H9 (cell line): ENCODE data around the gene DAPK1. TPM values are rescaled to one million over a fixed set of nuclear protein-coding genes. Genes with fewer than 3 reads are reported as not detected.

Experiments
- DNase-seq: peaks from one replicate; pipeline ENCODE4 v3.0.0-alpha.2; 2017
- H2AFZ ChIP-seq: one replicate; pipeline ENCODE4 v1.6.1; 2013; ENCODE audit warnings: mild to moderate bottlenecking, low read length, control low read depth, moderate library complexity
- H2AK5ac ChIP-seq: 2 replicates; pipeline ENCODE4 v1.6.1; 2013; ENCODE audit warnings: low read length, control low read depth, mixed read lengths; ENCODE audit not compliant: insufficient read length
- H2BK120ac ChIP-seq: one replicate; pipeline ENCODE4 v1.6.1; 2013; ENCODE audit warnings: low read depth, mild to moderate bottlenecking, low read length, control low read depth, inconsistent platforms; ENCODE audit not compliant: poor library complexity, severe bottlenecking
- H2BK12ac ChIP-seq: 2 replicates; pipeline ENCODE4 v1.6.1; 2013; ENCODE audit warnings: low read length, control low read depth, mixed read lengths, low read depth; ENCODE audit not compliant: insufficient read length
- H2BK15ac ChIP-seq: 2 replicates; pipeline ENCODE4 v1.6.1; 2013; ENCODE audit warnings: low read depth, low read length, control low read depth
- H2BK20ac ChIP-seq: one replicate; pipeline ENCODE4 v1.6.1; 2013; ENCODE audit warnings: low read depth, mild to moderate bottlenecking, low read length, control low read depth, inconsistent platforms; ENCODE audit not compliant: poor library complexity, severe bottlenecking
- H2BK5ac ChIP-seq: 2 replicates; pipeline ENCODE4 v1.6.1; 2013; ENCODE audit warnings: low read length, control low read depth, mixed read lengths; ENCODE audit not compliant: insufficient read length
- H3K14ac ChIP-seq: 2 replicates; pipeline ENCODE4 v1.6.1; 2013; ENCODE audit warnings: low read length, control low read depth; ENCODE audit not compliant: insufficient read depth
- H3K18ac ChIP-seq: 2 replicates; pipeline ENCODE4 v1.6.1; 2013; ENCODE audit warnings: low read depth, mild to moderate bottlenecking, mixed read lengths, low read length, control low read depth; ENCODE audit not compliant: insufficient read length
- H3K23ac ChIP-seq: 2 replicates; pipeline ENCODE4 v1.6.1; 2013; ENCODE audit warnings: low read length, control low read depth, mixed read lengths, low read depth; ENCODE audit not compliant: insufficient read length
- H3K23me2 ChIP-seq: 2 replicates; pipeline ENCODE4 v1.6.1; 2013; ENCODE audit warnings: low read depth, mild to moderate bottlenecking, mixed read lengths, low read length, control low read depth; ENCODE audit not compliant: insufficient read length, poor library complexity, severe bottlenecking
- H3K27ac ChIP-seq: 2 replicates; pipeline ENCODE4 v1.5.1; 2013; ENCODE audit warnings: low read length, control low read depth, mixed read lengths, low read depth; ENCODE audit not compliant: insufficient read length
- H3K27me3 ChIP-seq: 2 replicates; pipeline ENCODE4 v1.6.1; 2013; ENCODE audit warnings: low read length, control low read depth, inconsistent platforms; ENCODE audit not compliant: insufficient read depth
- H3K4ac ChIP-seq: 2 replicates; pipeline ENCODE4 v1.6.1; 2013; ENCODE audit warnings: low read depth, mild to moderate bottlenecking, control low read depth, inconsistent platforms, low read length, moderate library complexity
- H3K4me1 ChIP-seq: 2 replicates; pipeline ENCODE4 v1.6.1; 2013; ENCODE audit warnings: low read length, control low read depth, inconsistent platforms; ENCODE audit not compliant: insufficient read depth
- H3K4me2 ChIP-seq: 2 replicates; pipeline ENCODE4 v1.6.1; 2013; ENCODE audit warnings: low read length, control low read depth, mixed read lengths; ENCODE audit not compliant: insufficient read length, insufficient read depth
- H3K56ac ChIP-seq: 2 replicates; pipeline ENCODE4 v1.6.1; 2013; ENCODE audit warnings: low read depth, mild to moderate bottlenecking, mixed read lengths, low read length, control low read depth; ENCODE audit not compliant: insufficient read length
- H3K79me1 ChIP-seq: 2 replicates; pipeline ENCODE4 v1.6.1; 2013; ENCODE audit warnings: low read depth, mild to moderate bottlenecking, moderate library complexity, low read length, control low read depth, inconsistent platforms; ENCODE audit not compliant: insufficient read depth, poor library complexity, severe bottlenecking
- H3K79me2 ChIP-seq: 2 replicates; pipeline ENCODE4 v1.6.1; 2013; ENCODE audit warnings: low read length, control low read depth, inconsistent platforms; ENCODE audit not compliant: insufficient read depth
- H3K9ac ChIP-seq: 2 replicates; pipeline ENCODE4 v1.6.1; 2013; ENCODE audit warnings: low read length, control low read depth, mixed read lengths; ENCODE audit not compliant: insufficient read length; ENCODE audit errors: extremely low read depth
- H3K9me3 ChIP-seq: one replicate; pipeline ENCODE4 v1.6.1; 2013; ENCODE audit warnings: low read depth, low read length, inconsistent platforms; ENCODE audit not compliant: control insufficient read depth
- H3T11ph ChIP-seq: one replicate; pipeline ENCODE4 v1.6.1; 2013; ENCODE audit warnings: mild to moderate bottlenecking, low read length, control low read depth, inconsistent platforms
- H4K20me1 ChIP-seq: one replicate; pipeline ENCODE4 v1.6.1; 2013; ENCODE audit not compliant: control insufficient read depth, insufficient read length, insufficient read depth
- H4K5ac ChIP-seq: 2 replicates; pipeline ENCODE4 v1.6.1; 2013; ENCODE audit warnings: low read depth, mild to moderate bottlenecking, mixed read lengths, low read length, control low read depth; ENCODE audit not compliant: insufficient read length
- H4K8ac ChIP-seq: replicated peaks from 2 replicates; pipeline ENCODE4 v1.6.1; 2013; ENCODE audit warnings: low read length, control low read depth, mixed read lengths, low read depth; ENCODE audit not compliant: insufficient read length
- H4K91ac ChIP-seq: 2 replicates; pipeline ENCODE4 v1.6.1; 2013; ENCODE audit warnings: low read depth, mild to moderate bottlenecking, moderate library complexity, mixed read lengths, low read length, control low read depth; ENCODE audit not compliant: insufficient read length
- H3K27ac Mint-ChIP-seq, 3 experiments: 2 replicates in 2 of 3; 3 replicates in 1 of 3; pipeline ENCODE4 v1.8.0; 2020 to 2021; ENCODE audit warnings: mixed read lengths in 3 of 3, mild to moderate bottlenecking in 1 of 3, moderate library complexity in 1 of 3
- H3K27me3 Mint-ChIP-seq: 2 replicates; pipeline ENCODE4 v1.8.0; 2021; ENCODE audit warnings: low read depth, mild to moderate bottlenecking, moderate library complexity, mixed read lengths
- H3K36me3 Mint-ChIP-seq, 3 experiments: 2 replicates in 2 of 3; 3 replicates in 1 of 3; pipeline ENCODE4 v1.8.0; 2020 to 2021; ENCODE audit warnings: low read depth in 3 of 3, mixed read lengths in 3 of 3; ENCODE audit not compliant: insufficient read depth in 1 of 3
- H3K4me1 Mint-ChIP-seq, 2 experiments: 2 replicates each; pipeline ENCODE4 v1.8.0; 2020; ENCODE audit warnings: mixed read lengths in 2 of 2
- H3K4me3 Mint-ChIP-seq, 2 experiments: 2 replicates in 1 of 2; 3 replicates in 1 of 2; pipeline ENCODE4 v1.8.0; 2020 to 2021; ENCODE audit warnings: mild to moderate bottlenecking in 2 of 2, mixed read lengths in 2 of 2, moderate library complexity in 1 of 2
- H3K9me3 Mint-ChIP-seq, 2 experiments: 2 replicates in 1 of 2; 3 replicates in 1 of 2; pipeline ENCODE4 v1.8.0; 2020; ENCODE audit warnings: mild to moderate bottlenecking in 2 of 2, mixed read lengths in 2 of 2, moderate library complexity in 1 of 2
- CTCF ChIP-seq: fragments of 200-600 bp; sonication (generic); conservative IDR thresholded peaks from 3 replicates; pipeline ENCODE4 v1.8.0; 2021; ENCODE audit warnings: antibody characterized with exemption, mild to moderate bottlenecking
- WGBS: extraction: QIAGEN DNeasy Blood & Tissue Kit; methylation state at CpG from one replicate; pipeline ENCODE4 v1.1.7; 2013; ENCODE audit warnings: missing lambda C conversion rate, low lambda C conversion rate, mixed read lengths; ENCODE audit not compliant: insufficient read length; ENCODE audit errors: extremely low coverage; 5-methylcytosine and 5-hydroxymethylcytosine counted together
- total RNA-seq: library from RNA; stranded (reverse); gene quantifications from 2 replicates; pipeline ENCODE4 v1.2.1, GENCODE V29; 2021

DAPK1 gene
- total RNA-seq, 1 experiment from 2014 or later: 79.4 TPM

GRCh38 chr9:87720173-87720572 is 222.5 kb downstream of the DAPK1 start:
- H3K36me3 Mint-ChIP-seq: no peaks in the 10 kb centered on the region
- H3K4me1 Mint-ChIP-seq: peaks cover under 1 to 2% of the 10 kb centered on the region in 2 experiments; a peak in 1 of 4 replicates
- no peaks in the 10 kb centered on the region for H3K23me2 ChIP-seq
- H4K91ac ChIP-seq: no peak overlapping the region
- no peak overlapping the region for H3T11ph ChIP-seq
- H3K14ac ChIP-seq: no peak overlapping the region
- no peak overlapping the region for H2AFZ ChIP-seq
- no peaks in the 10 kb centered on the region for H3K27me3 ChIP-seq
- no peaks in the 10 kb centered on the region for H3K79me1 ChIP-seq
- H3K27ac Mint-ChIP-seq: no peak overlapping the region
- no peaks in the 10 kb centered on the region for H3K79me2 ChIP-seq
- H3K4ac ChIP-seq: no peak overlapping the region
- no peaks in the 10 kb centered on the region for H3K9me3 ChIP-seq
- no peak overlapping the region for H2BK20ac ChIP-seq
- no peak overlapping the region for H2BK12ac ChIP-seq
- no peak overlapping the region for H3K18ac ChIP-seq
- no peak for TF ChIP-seq CTCF
- H2AK5ac ChIP-seq: no peak overlapping the region
- H3K27me3 Mint-ChIP-seq: peaks cover 37% of the 10 kb centered on the region
- no peak overlapping the region for H3K9ac ChIP-seq
- no peak for DNase-seq
- H4K8ac ChIP-seq: no peak overlapping the region
- no peak overlapping the region for H3K56ac ChIP-seq
- H2BK120ac ChIP-seq: no peak overlapping the region
- H4K20me1 ChIP-seq: no peaks in the 10 kb centered on the region
- H2BK15ac ChIP-seq: no peak overlapping the region
- no peak overlapping the region for H3K4me3 Mint-ChIP-seq
- H3K9me3 Mint-ChIP-seq: no peaks in the 10 kb centered on the region
- no peak overlapping the region for H3K27ac ChIP-seq
- H3K23ac ChIP-seq: no peak overlapping the region
- no peak overlapping the region for H2BK5ac ChIP-seq
- no peaks in the 10 kb centered on the region for H3K4me1 ChIP-seq
- no peak overlapping the region for H3K4me2 ChIP-seq
- no peak overlapping the region for H4K5ac ChIP-seq
- WGBS: no CpG with 5 or more reads among the region's 2 CpGs
